Ecto neural progenitor cell (in vitro differentiated cells): ENCODE measurements around the gene VANGL1.

ENCODE experiments used
- DNase-seq: peaks from one replicate; pipeline ENCODE4 v3.0.0-alpha.2; 2018; ENCODE audit warnings: low spot score

VANGL1 gene

GRCh38 chr1:115644109-115644508, 2.3 kb downstream of the VANGL1 start:
- no peak for DNase-seq

- DNase-seq = no peak
Observed at GRCh38 chr1:115647047-115647446, 5.3 kb downstream of the VANGL1 start.

DNA sequence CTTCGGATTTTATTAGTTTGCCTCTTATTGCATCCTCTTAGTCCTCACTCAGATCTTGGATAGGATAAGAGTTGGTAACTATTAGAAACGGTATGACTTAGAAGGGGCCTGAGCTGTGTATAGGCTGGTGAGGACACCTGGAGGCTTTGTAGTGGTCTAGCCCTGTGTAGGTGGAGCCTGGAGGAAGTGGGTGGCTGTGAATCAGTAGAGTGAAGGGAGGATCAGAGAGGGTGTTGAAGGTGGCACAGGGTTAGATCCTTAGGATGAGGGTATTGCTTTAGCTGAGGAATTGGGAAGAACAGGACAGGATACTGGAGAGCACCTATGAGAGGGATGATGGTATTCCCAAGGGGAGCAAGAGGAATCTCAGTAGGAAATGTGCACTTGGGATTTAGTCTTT, 5.7 kb downstream of the VANGL1 start:
- DNase-seq = no peak

DNA sequence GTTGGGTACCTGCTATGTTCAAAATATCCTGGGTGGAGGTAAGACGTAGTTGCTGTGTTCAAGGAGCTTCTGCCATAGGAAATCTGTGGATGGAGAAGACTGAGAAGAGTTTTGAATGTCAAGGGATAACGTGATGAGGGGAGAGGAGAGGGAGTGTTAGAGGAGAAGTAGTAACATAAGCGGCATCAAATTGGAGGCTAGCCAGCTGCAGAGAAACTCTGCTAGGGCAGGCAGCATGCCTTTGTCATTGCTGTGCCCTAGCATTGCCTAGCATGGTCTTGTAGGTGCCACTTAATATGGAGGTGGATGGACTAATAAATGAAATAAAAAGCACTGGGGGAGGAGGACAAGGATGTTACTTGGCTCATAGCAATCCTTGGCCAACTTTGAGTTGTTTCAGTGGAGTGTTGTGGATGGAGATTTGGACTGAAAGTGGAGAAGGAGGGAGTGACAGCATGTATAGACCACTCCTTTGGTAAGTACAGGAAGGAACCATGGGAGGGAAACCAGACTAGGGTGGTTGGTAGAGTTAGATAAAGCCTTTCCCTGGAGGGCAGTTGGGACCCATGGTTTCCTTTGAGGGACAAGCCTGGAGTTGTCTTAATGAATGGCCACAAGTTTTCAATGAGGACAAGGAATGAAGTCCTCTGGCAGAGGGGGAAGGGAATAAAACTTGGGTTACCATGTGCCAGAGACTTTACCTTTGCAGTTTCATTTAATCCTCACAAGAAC, 6.3 kb downstream of the VANGL1 start:
- DNase-seq = no peak

DNA sequence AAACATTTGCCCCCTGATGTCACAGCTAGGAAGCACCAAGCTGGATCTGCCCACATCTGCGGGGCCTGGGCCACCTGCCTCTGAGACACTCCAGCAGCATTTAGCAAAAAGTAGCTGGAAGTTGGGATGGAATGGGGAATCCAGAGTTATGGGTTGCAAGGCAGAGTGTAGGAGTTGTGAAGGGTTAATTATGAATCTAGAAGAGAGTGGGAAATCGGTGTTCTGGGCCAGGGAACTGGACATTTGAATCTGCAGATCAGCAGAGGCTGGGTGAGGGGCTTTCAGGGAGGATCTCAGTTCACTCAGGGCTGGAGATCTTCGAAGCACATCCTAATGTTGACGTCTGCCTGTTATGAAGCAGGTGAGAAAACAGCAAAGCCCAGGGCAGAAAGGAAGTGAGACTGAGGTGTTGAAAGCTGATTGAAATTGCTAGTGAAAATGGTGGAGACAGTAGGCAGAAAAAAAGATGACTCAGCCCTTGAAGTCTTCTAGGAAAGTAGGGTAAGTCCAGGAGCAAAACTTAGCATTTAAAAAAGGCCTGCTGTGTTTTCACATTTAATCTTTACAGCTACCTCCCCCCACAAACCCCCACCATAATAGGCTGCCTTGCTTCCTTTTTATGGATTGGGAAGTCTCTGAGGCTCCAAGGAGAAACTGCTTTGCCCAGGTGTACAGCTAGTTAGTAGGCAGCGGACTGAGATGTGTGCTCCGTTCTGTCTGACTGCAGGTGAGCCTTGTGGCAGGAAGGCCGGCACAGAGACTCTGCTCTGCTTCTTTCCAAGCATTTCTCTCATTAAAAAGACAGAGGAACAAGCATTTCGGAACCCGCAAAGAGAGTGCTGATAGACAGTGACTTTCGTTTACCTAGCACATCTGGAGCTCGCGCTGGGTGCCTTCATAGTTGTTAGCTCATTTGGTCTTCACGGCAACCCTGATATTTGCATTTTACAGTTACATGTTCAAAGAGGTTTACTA, 7.2 kb downstream of the VANGL1 start:
- DNase-seq = no peak

DNA sequence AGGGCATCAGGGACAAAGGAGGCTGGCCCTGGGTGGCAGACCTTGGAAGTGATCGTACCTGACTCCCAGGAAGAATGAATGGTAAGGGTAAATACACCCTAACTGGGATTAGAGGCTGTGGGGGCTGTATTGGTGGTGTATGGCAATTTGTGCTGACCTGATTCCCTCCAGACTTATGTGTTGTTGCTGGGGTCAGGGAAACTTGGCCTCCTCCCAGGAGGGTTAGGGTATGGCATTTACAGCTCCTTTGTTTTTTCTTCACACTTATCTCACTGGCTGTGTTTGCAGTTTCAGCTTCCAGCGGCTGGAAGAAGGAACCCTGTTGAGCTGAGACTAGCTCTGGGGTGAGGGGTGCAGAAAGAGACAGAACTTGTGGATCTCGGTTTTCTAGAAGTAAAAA, 8.2 kb downstream of the VANGL1 start:
- no peak for DNase-seq

GRCh38 chr1:115650961-115651360, 9.2 kb downstream of the VANGL1 start:
- no peak for DNase-seq

GRCh38 chr1:115651391-115651790, 9.6 kb downstream of the VANGL1 start:
- no peak for DNase-seq

GRCh38 chr1:115652236-115652788, 10.5 kb downstream of the VANGL1 start:
- DNase-seq = no peak

DNA sequence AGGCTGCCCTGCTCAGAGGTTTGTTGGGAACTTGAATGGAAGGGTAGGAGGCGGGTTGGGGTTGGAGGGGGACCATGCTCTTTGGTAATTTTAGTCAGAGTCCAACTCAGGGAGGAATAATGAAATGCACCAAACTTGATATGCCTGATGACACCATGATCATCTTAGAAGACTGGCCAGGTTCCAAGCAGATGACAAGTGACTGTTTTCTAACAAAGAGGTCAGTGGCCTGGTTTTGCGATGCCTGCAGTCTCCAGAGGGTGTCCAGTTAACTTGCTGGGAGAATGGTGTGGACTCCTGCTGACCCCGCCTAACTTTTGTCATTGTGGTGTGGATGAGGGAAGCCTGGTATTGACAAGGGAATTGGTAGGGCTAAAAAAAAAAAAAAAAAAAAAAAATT, 12.4 kb downstream of the VANGL1 start:
- no peak for DNase-seq

DNA sequence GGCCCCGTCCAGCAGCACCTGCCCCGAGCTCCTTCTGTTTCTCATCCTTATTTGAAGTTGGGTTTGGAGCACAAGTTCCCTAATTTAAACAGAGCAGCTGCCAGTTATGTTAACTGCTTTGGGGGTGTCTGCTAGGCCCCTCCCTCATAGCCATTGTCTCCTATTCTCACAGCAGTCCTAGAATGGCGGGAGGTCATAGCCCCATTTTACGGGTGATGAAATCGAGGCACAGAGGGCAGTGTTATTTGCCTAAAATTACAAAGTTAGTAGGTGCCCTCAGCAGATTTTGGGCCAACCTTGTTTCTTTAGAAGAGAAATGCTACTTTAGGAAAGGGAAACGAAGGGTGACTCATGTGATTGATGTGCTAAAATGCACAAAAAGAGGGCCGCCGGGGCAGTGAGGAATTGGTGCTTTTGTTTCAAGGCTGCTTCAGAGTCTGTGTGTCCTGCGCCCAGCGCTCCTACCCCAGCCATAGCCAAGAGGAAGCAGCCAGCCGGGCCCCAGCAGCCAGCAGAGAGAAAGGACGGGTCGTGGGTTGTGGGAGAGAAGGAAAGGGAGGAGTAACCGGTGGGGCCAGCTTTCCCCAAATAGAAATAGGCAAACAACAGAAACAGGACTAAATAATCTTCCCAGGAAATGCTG, 13.0 kb downstream of the VANGL1 start:
- no peak for DNase-seq

- DNase-seq = no peak
Observed at GRCh38 chr1:115655306-115655663, 13.5 kb downstream of the VANGL1 start.

DNA sequence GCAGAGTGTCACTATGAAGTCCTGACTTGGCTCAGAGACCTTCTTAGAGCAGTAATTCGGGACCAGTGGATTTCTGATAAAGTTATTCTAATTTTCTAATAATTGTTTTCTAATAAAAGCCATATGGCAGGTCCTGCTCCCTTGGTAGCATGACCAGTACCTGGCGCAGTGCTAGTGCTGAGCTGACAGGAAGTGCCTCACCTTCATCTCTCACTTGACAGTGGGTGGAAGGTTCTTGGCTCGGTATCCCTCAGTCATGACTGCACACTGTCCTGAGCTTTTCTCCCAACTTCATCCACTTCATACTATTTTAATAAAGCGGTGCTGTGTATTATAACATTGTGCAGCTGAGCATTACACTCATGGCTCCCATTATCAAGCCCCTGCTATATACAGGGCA, 14.1 kb downstream of the VANGL1 start:
- DNase-seq = no peak

DNA sequence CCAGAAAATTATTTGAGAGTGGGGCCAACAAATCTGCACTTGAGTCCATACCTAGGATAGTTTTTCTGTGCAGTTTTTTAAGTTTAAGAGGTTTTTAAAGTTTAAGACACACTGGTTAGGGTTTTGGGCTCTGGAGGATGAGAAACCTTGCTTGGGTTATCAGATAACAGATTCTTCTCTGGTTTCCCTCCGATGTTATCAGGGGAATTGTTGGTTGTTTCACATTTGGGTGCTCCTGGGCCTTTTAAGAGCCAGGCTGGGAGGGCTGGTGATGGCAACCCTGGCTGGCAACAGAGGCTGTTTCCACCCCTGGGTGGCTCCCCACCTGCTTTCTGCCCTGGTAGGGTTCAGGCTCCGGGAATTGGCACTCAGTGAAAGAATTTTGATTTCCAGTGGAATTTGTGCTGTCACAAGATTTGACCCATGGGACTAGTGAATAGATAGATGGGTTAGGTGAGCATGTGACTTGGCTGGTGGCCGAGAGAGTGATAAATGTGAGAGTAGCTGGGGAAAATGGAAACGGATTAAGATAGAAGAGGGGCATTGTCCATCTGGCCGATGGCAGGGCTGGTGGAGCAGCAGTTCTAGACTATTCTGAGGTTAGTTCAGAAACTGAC, 14.8 kb downstream of the VANGL1 start:
- no peak for DNase-seq

- no peak for DNase-seq
Observed at GRCh38 chr1:115658646-115659045, 16.9 kb downstream of the VANGL1 start.

GRCh38 chr1:115660151-115660550, 18.4 kb downstream of the VANGL1 start:
- no peak for DNase-seq

- no peak for DNase-seq
Observed at GRCh38 chr1:115661157-115661556, 19.4 kb downstream of the VANGL1 start.

DNA sequence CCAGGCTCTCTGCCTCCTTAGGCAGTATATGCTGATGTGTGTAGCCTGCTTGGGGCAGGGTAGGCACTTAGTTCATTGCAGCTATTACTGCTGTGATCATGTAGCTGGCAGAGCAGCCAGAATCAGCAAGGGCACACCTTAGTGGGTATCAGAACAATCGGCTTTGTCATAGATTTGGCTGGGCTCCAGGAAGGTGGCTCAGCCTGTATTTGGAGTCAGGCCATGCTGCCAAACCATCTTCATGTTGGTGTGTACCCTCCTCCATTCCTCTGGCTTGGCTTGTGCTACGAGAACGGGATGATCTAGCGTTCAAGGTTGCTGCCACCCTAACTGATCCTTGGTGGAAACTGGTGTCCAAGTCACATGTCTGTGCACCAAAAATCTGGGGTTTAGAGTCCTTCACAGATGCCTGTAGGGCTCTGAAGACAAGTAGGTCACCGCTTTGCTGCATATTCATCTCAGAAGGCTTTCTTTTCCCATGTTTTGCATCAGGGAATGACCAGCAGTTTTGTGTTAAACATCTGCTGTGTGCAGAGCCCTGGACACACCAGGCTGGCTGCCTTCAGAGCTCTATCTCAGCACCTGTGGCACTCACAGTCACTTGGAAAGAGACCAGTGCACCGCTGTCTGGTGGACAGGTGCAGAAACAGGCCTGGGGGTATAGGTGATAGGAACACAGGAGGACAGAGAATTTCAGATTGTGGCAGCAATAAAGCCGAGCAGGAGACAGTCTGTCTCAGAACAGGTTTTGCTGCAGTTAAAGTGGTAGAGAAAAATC, 23.7 kb downstream of the VANGL1 start:
- DNase-seq = no peak

DNA sequence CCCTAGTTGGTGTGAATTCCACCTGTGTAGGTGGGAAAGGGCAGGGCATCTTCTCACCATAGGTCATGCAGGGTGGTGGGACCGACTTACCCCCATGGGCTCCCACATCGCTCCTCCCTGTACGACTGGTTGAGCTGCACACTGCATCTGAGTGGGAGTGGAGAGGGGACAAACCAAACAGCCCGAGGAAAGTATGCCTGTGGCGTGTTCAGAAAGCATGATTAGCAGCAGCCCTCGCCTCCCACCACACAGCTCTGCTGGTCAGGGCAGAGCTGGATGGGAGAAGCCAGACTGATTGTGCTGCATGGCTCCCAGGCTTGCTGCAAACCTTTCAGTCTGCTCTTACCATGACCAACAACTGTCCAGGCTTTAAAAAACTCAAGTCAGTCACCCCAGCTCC, 24.4 kb downstream of the VANGL1 start:
- DNase-seq = no peak

GRCh38 chr1:115666702-115667101, 24.9 kb downstream of the VANGL1 start:
- DNase-seq = no peak

DNA sequence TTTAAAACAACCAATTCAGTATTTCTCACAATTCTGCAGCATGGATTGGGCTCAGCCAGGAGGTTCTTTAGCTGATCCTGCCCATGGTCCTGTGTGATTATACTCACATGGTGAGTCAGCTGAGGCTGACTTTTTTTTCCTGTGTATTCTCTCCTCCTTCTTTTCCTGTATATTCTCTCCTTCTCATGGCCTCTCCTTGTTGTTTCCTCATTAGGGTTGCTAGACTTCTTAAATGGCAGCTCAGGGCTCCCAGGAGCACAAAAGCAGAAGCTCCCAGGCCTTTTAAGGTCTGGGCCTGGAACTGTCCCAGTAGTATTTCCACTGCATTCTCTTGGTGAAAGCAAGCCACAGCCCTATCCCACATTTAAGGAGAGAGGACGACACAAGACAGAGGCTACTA, 26.8 kb downstream of the VANGL1 start:
- DNase-seq = no peak
